OCI-LY1 (cell line): ENCODE data around the gene NMT2.

Source experiments
- CTCF ChIP-seq: fragments of 200-600 bp; sonication (generic), shearing (Covaris generic); IDR thresholded peaks from 2 replicates; pipeline ENCODE4 v1.5.1; 2017; ENCODE audit warnings: mild to moderate bottlenecking, antibody characterized with exemption, low read length, moderate library complexity, mixed read lengths
- EZH2 ChIP-seq: fragments of 200-600 bp; sonication (generic), shearing (Covaris generic); IDR thresholded peaks from 2 replicates; pipeline ENCODE4 v1.8.0; 2017; ENCODE audit warnings: borderline replicate concordance, mixed run types, mild to moderate bottlenecking, antibody characterized with exemption, low read length, moderate library complexity, mixed read lengths

GRCh38 chr10:15124908-15125307 is 43.6 kb downstream of the NMT2 start:
- no peak for TF ChIP-seq EZH2
- TF ChIP-seq CTCF: no peak
